Measurements from ENCODE around the gene ASB10. TPM values are rescaled to one million over a fixed set of nuclear protein-coding genes. Genes with fewer than 3 reads are reported as not detected.

ASB10 gene
- total RNA-seq, 2 experiments from 2014 or later: not detected

GRCh38 chr7:151139071-151139790, 47.8 kb downstream of the ASB10 start:
- intact Hi-C loops (cut with DNase I, micrococcal nuclease): no loop called here
- H3K27ac Mint-ChIP-seq: no peak overlapping the region
- ChIA-PET CTCF (interaction anchor here (1.2 to 2.2 kb wide), 2 partner anchors 16 to 31 kb away, joined by 3 to 16 read pairs; no protein-coding TSS in a partner anchor), POLR2A (no interaction called here)
- no peak for DNase-seq
- no peak for ATAC-seq
- no peaks in the 10 kb centered on the region for H3K27me3 Mint-ChIP-seq
- H3K9me3 Mint-ChIP-seq (ENCODE audit: low read depth): no peaks in the 10 kb centered on the region
- peaks cover 11% of the 10 kb centered on the region for H3K36me3 Mint-ChIP-seq (ENCODE audit: low read depth)
- H3K4me3 Mint-ChIP-seq: no peak overlapping the region
- H3K4me1 Mint-ChIP-seq: no peaks in the 10 kb centered on the region

- peaks cover 6% of the 10 kb centered on the region for H3K36me3 Mint-ChIP-seq (ENCODE audit: low read depth)
- ChIA-PET CTCF (interaction anchor here (1.2 to 2.2 kb wide), 2 partner anchors 14 to 15 kb away, joined by 5 to 16 read pairs; no protein-coding TSS in a partner anchor), POLR2A (no interaction called here)
- no peak overlapping the region for H3K27ac Mint-ChIP-seq
- intact Hi-C loops (cut with DNase I, micrococcal nuclease): no loop called here
- no peak for DNase-seq
- ATAC-seq: no peak
- no peaks in the 10 kb centered on the region for H3K9me3 Mint-ChIP-seq (ENCODE audit: low read depth)
- no peak overlapping the region for H3K4me3 Mint-ChIP-seq
- no peaks in the 10 kb centered on the region for H3K4me1 Mint-ChIP-seq
- no peaks in the 10 kb centered on the region for H3K27me3 Mint-ChIP-seq
Observed at GRCh38 chr7:151138153-151138851, 48.7 kb downstream of the ASB10 start.

- no peak for DNase-seq
- Mint-ChIP-seq H3K9me3 (ENCODE audit: low read depth) (no peaks in the 10 kb centered on the region), H3K4me3 (no peak overlapping the region), H3K27me3 (no peaks in the 10 kb centered on the region), H3K36me3 (ENCODE audit: low read depth) (peaks cover 6% of the 10 kb centered on the region), H3K27ac (no peak overlapping the region), H3K4me1 (no peaks in the 10 kb centered on the region)
- no peak for ATAC-seq
- ChIA-PET CTCF (interaction anchor here (1.2 kb wide), 1 partner anchor 14 kb away, joined by 5 read pairs; no protein-coding TSS in a partner anchor), POLR2A (no interaction called here)
- intact Hi-C loops (cut with DNase I, micrococcal nuclease): no loop called here
Observed at GRCh38 chr7:151137791-151138152, 49.3 kb downstream of the ASB10 start.

- intact Hi-C loops (cut with DNase I, micrococcal nuclease): no loop called here
- Mint-ChIP-seq H3K4me3 (no peak overlapping the region), H3K27ac (no peak overlapping the region), H3K36me3 (ENCODE audit: low read depth) (peaks cover 6% of the 10 kb centered on the region), H3K9me3 (ENCODE audit: low read depth) (no peaks in the 10 kb centered on the region), H3K4me1 (no peaks in the 10 kb centered on the region), H3K27me3 (no peaks in the 10 kb centered on the region)
- POLR2A ChIA-PET: no interaction called here
- no peak for ATAC-seq
- no peak for DNase-seq
- CTCF ChIA-PET: interaction anchor here (1.2 kb wide), 1 partner anchor 13 kb away, joined by 5 read pairs; no protein-coding TSS in a partner anchor
Observed at GRCh38 chr7:151137076-151137675, 49.9 kb downstream of the ASB10 start.

- DNase-seq (no peak), ATAC-seq (no peak)
- intact Hi-C loops (cut with DNase I, micrococcal nuclease): no loop called here
- H3K36me3 Mint-ChIP-seq (ENCODE audit: low read depth): peaks cover 6% of the 10 kb centered on the region
- H3K27ac Mint-ChIP-seq: no peak overlapping the region
- H3K4me3 Mint-ChIP-seq: no peak overlapping the region
- CTCF ChIA-PET: interaction anchor here (0.7 kb wide), 1 partner anchor 620 kb away, joined by 4 read pairs; no protein-coding TSS in a partner anchor
- no peaks in the 10 kb centered on the region for H3K9me3 Mint-ChIP-seq (ENCODE audit: low read depth)
- H3K27me3 Mint-ChIP-seq: no peaks in the 10 kb centered on the region
- POLR2A ChIA-PET: no interaction called here
- no peaks in the 10 kb centered on the region for H3K4me1 Mint-ChIP-seq
Observed at GRCh38 chr7:151135866-151136843, 50.9 kb downstream of the ASB10 start.

GRCh38 chr7:151135525-151135845, 51.6 kb downstream of the ASB10 start:
- ATAC-seq (no peak), DNase-seq (no peak)
- Mint-ChIP-seq H3K4me1 (no peaks in the 10 kb centered on the region), H3K36me3 (ENCODE audit: low read depth) (peaks cover 3% of the 10 kb centered on the region), H3K27me3 (no peaks in the 10 kb centered on the region), H3K27ac (no peak overlapping the region), H3K9me3 (ENCODE audit: low read depth) (no peaks in the 10 kb centered on the region), H3K4me3 (no peak overlapping the region)
- intact Hi-C loops (cut with DNase I, micrococcal nuclease): no loop called here
- CTCF ChIA-PET: interaction anchor here (0.7 kb wide), 1 partner anchor 620 kb away, joined by 4 read pairs; no protein-coding TSS in a partner anchor
- POLR2A ChIA-PET: no interaction called here

GRCh38 chr7:151134743-151135524, 52.1 kb downstream of the ASB10 start:
- H3K27me3 Mint-ChIP-seq: no peaks in the 10 kb centered on the region
- H3K4me1 Mint-ChIP-seq: no peaks in the 10 kb centered on the region
- peaks cover 3% of the 10 kb centered on the region for H3K36me3 Mint-ChIP-seq (ENCODE audit: low read depth)
- no peaks in the 10 kb centered on the region for H3K9me3 Mint-ChIP-seq (ENCODE audit: low read depth)
- CTCF ChIA-PET: no interaction called here
- intact Hi-C loops (cut with DNase I, micrococcal nuclease): no loop called here
- H3K4me3 Mint-ChIP-seq: no peak overlapping the region
- ATAC-seq: no peak
- no peak overlapping the region for H3K27ac Mint-ChIP-seq
- POLR2A ChIA-PET: no interaction called here
- no peak for DNase-seq

- no peaks in the 10 kb centered on the region for H3K27me3 Mint-ChIP-seq
- no peak overlapping the region for H3K4me3 Mint-ChIP-seq
- H3K4me1 Mint-ChIP-seq: no peaks in the 10 kb centered on the region
- intact Hi-C loops (cut with DNase I, micrococcal nuclease): no loop called here
- ATAC-seq (no peak), DNase-seq (no peak)
- H3K36me3 Mint-ChIP-seq (ENCODE audit: low read depth): peaks cover 3% of the 10 kb centered on the region
- H3K27ac Mint-ChIP-seq: no peak overlapping the region
- ChIA-PET POLR2A (no interaction called here), CTCF (no interaction called here)
- H3K9me3 Mint-ChIP-seq (ENCODE audit: low read depth): no peaks in the 10 kb centered on the region
Observed at GRCh38 chr7:151133986-151134742, 52.9 kb downstream of the ASB10 start.

- Mint-ChIP-seq H3K4me3 (no peak overlapping the region), H3K27me3 (no peaks in the 10 kb centered on the region), H3K4me1 (no peaks in the 10 kb centered on the region), H3K9me3 (ENCODE audit: low read depth) (no peaks in the 10 kb centered on the region), H3K27ac (no peak overlapping the region), H3K36me3 (ENCODE audit: low read depth) (peaks cover 3% of the 10 kb centered on the region)
- ChIA-PET CTCF (no interaction called here), POLR2A (no interaction called here)
- DNase-seq (no peak), ATAC-seq (no peak)
- intact Hi-C loops (cut with DNase I, micrococcal nuclease): no loop called here
Observed at GRCh38 chr7:151133266-151133985, 53.6 kb downstream of the ASB10 start.

Data from activated CD4-positive, alpha-beta T cell treated with anti-CD3 and anti-CD28 coated beads for 36 hours (primary cell).